Measurements from ENCODE around the gene SENP5. TPM values are rescaled to one million over a fixed set of nuclear protein-coding genes. Genes with fewer than 3 reads are reported as not detected.
"Not testable (repeated sequence)": the region's sequence is repeated elsewhere in the genome, so short reads cannot be mapped to it uniquely, and the experiment has no call there.

SENP5 gene
- total and polyA plus RNA-seq, 3 experiments from 2014 or later: 9.6 to 40.9 (median 39.6) TPM

DNA sequence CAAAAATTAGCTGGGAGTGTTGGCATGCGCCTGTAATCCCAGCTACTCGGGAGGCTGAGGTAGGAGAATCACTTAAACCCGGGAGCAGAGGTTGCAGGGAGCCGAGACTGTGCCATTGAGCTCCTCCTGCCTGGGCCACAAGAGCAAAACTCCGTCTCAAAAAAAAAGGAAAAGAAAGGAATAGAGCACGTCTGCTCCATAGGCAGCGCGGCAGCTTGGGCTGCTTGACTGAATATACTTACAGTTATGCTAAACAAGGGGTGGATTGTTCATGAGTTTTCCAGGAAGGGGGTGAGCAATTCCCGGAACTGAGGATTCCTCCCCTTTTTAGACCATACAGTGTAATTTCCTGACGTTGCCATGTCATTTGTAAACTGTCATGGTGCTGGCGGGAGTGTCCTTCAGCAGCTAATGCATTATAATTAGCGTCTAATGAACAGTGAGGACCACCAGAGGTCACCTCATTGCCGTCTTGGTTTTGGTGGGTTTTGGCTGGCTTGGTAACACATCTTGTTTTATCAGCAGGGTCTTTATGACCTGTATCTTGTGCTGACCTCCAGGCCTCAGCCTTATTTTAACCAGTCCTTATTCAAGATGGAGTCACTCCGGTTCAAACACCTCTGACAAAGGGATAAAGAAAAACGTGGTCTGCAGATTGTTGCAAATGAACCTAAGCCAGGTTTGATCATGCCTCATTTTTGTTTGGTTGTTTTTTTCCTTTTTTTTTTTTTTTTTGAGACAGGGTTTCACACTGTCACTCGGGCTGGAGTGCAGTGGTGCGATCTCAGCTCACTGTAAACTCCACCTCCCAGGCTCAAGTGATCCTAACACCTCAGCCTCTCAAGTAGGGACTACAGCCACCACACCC lies 24.9 kb upstream of the SENP5 start:
- Mint-ChIP-seq H3K4me1 (peaks cover 0 to 3% (median 2%) of the 10 kb centered on the region in 3 donors), H3K4me3 (no peak overlapping the region), H3K9me3 (no peaks in the 10 kb centered on the region), H3K27ac (no peak overlapping the region), H3K27me3 (peaks cover 0 to 3% of the 10 kb centered on the region in 2 donors), H3K36me3 (no peaks in the 10 kb centered on the region)
- POLR2A ChIA-PET: no interaction called here
- Histone ChIP-seq H3K27ac (ENCODE audit: low read depth, low read length) (peak overlapping the region; percentile 61), H3K36me3 (ENCODE audit: insufficient read depth, low read length) (no peaks in the 10 kb centered on the region), H3K27me3 (ENCODE audit: insufficient read depth, low read length, poor library complexity, severe bottlenecking) (no peaks in the 10 kb centered on the region), H3K9me3 (ENCODE audit: low read length) (no peaks in the 10 kb centered on the region), H3K4me3 (ENCODE audit: low read length) (no peak overlapping the region), H3K4me1 (ENCODE audit: insufficient read depth, low read length) (no peaks in the 10 kb centered on the region)
- CTCF ChIA-PET: no interaction called here
- no peak for DNase-seq

- Histone ChIP-seq H3K4me1 (ENCODE audit: insufficient read depth, low read length) (no peaks in the 10 kb centered on the region), H3K27me3 (ENCODE audit: insufficient read depth, low read length, poor library complexity, severe bottlenecking) (no peaks in the 10 kb centered on the region), H3K4me3 (ENCODE audit: low read length) (no peak overlapping the region), H3K27ac (ENCODE audit: low read depth, low read length) (peak overlapping the region; percentile 61), H3K9me3 (ENCODE audit: low read length) (no peaks in the 10 kb centered on the region), H3K36me3 (ENCODE audit: insufficient read depth, low read length) (no peaks in the 10 kb centered on the region)
- H3K27me3 Mint-ChIP-seq: peaks cover 3 to 4% of the 10 kb centered on the region in 2 donors
- no peaks in the 10 kb centered on the region for H3K36me3 Mint-ChIP-seq
- no peak overlapping the region for H3K27ac Mint-ChIP-seq
- H3K9me3 Mint-ChIP-seq: no peaks in the 10 kb centered on the region
- ChIA-PET CTCF (interaction anchor here (0.8 kb wide), 1 partner anchor 126 kb away, joined by 3 read pairs; no protein-coding TSS in a partner anchor), POLR2A (no interaction called here)
- no peak for DNase-seq
- H3K4me1 Mint-ChIP-seq: no peaks in the 10 kb centered on the region
- H3K4me3 Mint-ChIP-seq: no peak overlapping the region
Measured at GRCh38 chr3:196843435-196844110, 24.1 kb upstream of the SENP5 start.

- H3K27ac ChIP-seq (ENCODE audit: low read depth, low read length); H3K4me1 Mint-ChIP-seq; H3K4me3 Mint-ChIP-seq; H3K4me1 ChIP-seq (ENCODE audit: insufficient read depth, low read length); H3K36me3 Mint-ChIP-seq; DNase-seq; H3K9me3 Mint-ChIP-seq; POLR2A ChIA-PET; H3K9me3 ChIP-seq (ENCODE audit: low read length); H3K27ac Mint-ChIP-seq; H3K27me3 ChIP-seq (ENCODE audit: insufficient read depth, low read length, poor library complexity, severe bottlenecking); H3K36me3 ChIP-seq (ENCODE audit: insufficient read depth, low read length); H3K27me3 Mint-ChIP-seq; H3K4me3 ChIP-seq (ENCODE audit: low read length): not testable (repeated sequence)
- CTCF ChIA-PET: interaction anchor here (0.8 kb wide), 1 partner anchor 125 kb away, joined by 3 read pairs; no protein-coding TSS in a partner anchor
Measured at GRCh38 chr3:196844235-196845219, 23.2 kb upstream of the SENP5 start.

GRCh38 chr3:196848375-196848774 lies 19.3 kb upstream of the SENP5 start:
- CTCF ChIA-PET; H3K36me3 Mint-ChIP-seq; H3K27ac Mint-ChIP-seq; H3K4me3 Mint-ChIP-seq; H3K9me3 Mint-ChIP-seq; H3K27me3 ChIP-seq (ENCODE audit: insufficient read depth, low read length, poor library complexity, severe bottlenecking); H3K4me1 Mint-ChIP-seq; H3K4me1 ChIP-seq (ENCODE audit: insufficient read depth, low read length); POLR2A ChIA-PET; H3K27ac ChIP-seq (ENCODE audit: low read depth, low read length); H3K36me3 ChIP-seq (ENCODE audit: insufficient read depth, low read length); H3K9me3 ChIP-seq (ENCODE audit: low read length); DNase-seq; H3K4me3 ChIP-seq (ENCODE audit: low read length): not testable (repeated sequence)
- H3K27me3 Mint-ChIP-seq: peaks cover 11 to 21% of the 10 kb centered on the region in 2 donors

DNA sequence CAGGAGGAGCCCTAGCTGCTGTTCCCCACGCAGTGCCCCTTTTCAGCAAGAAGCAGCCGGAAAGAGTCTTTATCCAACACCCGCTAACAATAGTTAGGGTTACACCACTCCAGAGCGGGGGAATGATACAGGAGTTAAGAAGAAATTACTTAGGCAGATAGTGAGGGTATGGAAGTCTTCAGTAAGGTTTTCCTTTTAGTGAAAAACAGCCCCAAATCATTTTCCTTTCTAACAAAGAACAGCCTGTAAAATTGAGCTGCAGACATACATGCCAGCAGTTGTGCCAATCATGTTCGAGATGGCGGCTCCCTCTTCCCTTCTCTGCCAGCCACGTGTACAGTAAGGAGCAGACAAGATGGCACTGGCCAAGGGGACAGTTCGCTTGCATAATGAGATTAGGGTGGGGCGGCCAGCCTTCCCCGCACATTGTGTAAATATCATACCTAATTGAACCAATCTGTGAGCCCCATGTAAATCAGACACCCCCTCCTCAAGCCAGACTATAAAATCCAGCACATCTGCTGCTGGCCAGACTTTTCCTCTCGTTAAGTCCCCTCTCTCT lies 18.5 kb upstream of the SENP5 start:
- ChIA-PET POLR2A (no interaction called here), CTCF (no interaction called here)
- Mint-ChIP-seq H3K36me3 (no peaks in the 10 kb centered on the region), H3K9me3 (no peaks in the 10 kb centered on the region), H3K4me3 (no peak overlapping the region), H3K27ac (no peak overlapping the region), H3K27me3 (peaks cover 13 to 22% of the 10 kb centered on the region in 2 donors), H3K4me1 (no peaks in the 10 kb centered on the region)
- Histone ChIP-seq H3K36me3 (ENCODE audit: insufficient read depth, low read length) (no peaks in the 10 kb centered on the region), H3K9me3 (ENCODE audit: low read length) (no peaks in the 10 kb centered on the region), H3K27me3 (ENCODE audit: insufficient read depth, low read length, poor library complexity, severe bottlenecking) (no peaks in the 10 kb centered on the region), H3K4me1 (ENCODE audit: insufficient read depth, low read length) (no peaks in the 10 kb centered on the region), H3K4me3 (ENCODE audit: low read length) (no peak overlapping the region), H3K27ac (ENCODE audit: low read depth, low read length) (no peak overlapping the region)
- no peak for DNase-seq

- not testable (repeated sequence) for H3K36me3 Mint-ChIP-seq, H3K27me3 Mint-ChIP-seq, H3K4me3 Mint-ChIP-seq
Measured at GRCh38 chr3:196863000-196863399, 4.7 kb upstream of the SENP5 start.

GRCh38 chr3:196867155-196867506 lies 589 bp upstream of the SENP5 start:
- H3K4me1 ChIP-seq (ENCODE audit: insufficient read depth, low read length): peaks cover 16% of the 10 kb centered on the region
- no peaks in the 10 kb centered on the region for H3K27me3 ChIP-seq (ENCODE audit: insufficient read depth, low read length, poor library complexity, severe bottlenecking)
- POLR2A ChIA-PET: interaction anchor here (0.6 to 3.2 kb wide), 6 partner anchors 36 to 924 kb away, joined by 3 to 46 read pairs (median 6); partner anchors contain the start of genes LRCH3, NCBP2 and PAK2
- Mint-ChIP-seq H3K4me3 (peak overlapping the region; percentile 78 to 93 (median 85)), H3K27me3 (no peaks in the 10 kb centered on the region), H3K27ac (peak overlapping the region; percentile 72 to 99 (median 93)), H3K36me3 (peaks cover 0 to 10% (median 3%) of the 10 kb centered on the region in 3 donors), H3K9me3 (no peaks in the 10 kb centered on the region), H3K4me1 (peaks cover 24 to 31% (median 26%) of the 10 kb centered on the region in 3 donors)
- H3K36me3 ChIP-seq (ENCODE audit: insufficient read depth, low read length): no peaks in the 10 kb centered on the region
- H3K4me3 ChIP-seq (ENCODE audit: low read length): peak overlapping the region; percentile 68
- peak overlapping the region; percentile 76 for H3K27ac ChIP-seq (ENCODE audit: low read depth, low read length)
- CTCF ChIA-PET: interaction anchor here (2.3 to 3.1 kb wide), 2 partner anchors 29 to 75 kb away, joined by 11 to 22 read pairs; partner anchors contain the start of gene NCBP2
- H3K9me3 ChIP-seq (ENCODE audit: low read length): no peaks in the 10 kb centered on the region
- no peak for DNase-seq

More at GRCh38 chr3:196863000-196863399, 4.7 kb upstream of the SENP5 start:
- H3K27ac ChIP-seq (ENCODE audit: low read depth, low read length); H3K4me1 Mint-ChIP-seq; H3K9me3 Mint-ChIP-seq; H3K4me3 ChIP-seq (ENCODE audit: low read length); H3K27me3 ChIP-seq (ENCODE audit: insufficient read depth, low read length, poor library complexity, severe bottlenecking); POLR2A ChIA-PET; H3K36me3 ChIP-seq (ENCODE audit: insufficient read depth, low read length); CTCF ChIA-PET; DNase-seq; H3K9me3 ChIP-seq (ENCODE audit: low read length); H3K4me1 ChIP-seq (ENCODE audit: insufficient read depth, low read length): not testable (repeated sequence)
- H3K27ac Mint-ChIP-seq: peak overlapping the region in 1 of 8 donors; percentile 3

Measured in CD8-positive, alpha-beta memory T cell (primary cell).